ACHN (cell line): ENCODE data around the gene MTREX.
A peak's percentile ranks its signal among the peaks of the same experiment; 100 is the strongest.

Experiments
- DNase-seq: peaks from one replicate; pipeline ENCODE4 v3.0.0-alpha.2; 2015
- in situ Hi-C: cut with HindIII; loops from 2 replicates; pipeline ENCODE4 v1.10.0; 2017; ENCODE audit warnings: low sequenced_read_pairs, low pct_ligation_motif_present, low pct_unique_long_range_greater_than_20kb

The MTREX gene

GRCh38 chr5:55364537-55365055, 56.8 kb downstream of the MTREX start:
- DNase-seq = no peak
- in situ Hi-C loops = no loop called here

DNA sequence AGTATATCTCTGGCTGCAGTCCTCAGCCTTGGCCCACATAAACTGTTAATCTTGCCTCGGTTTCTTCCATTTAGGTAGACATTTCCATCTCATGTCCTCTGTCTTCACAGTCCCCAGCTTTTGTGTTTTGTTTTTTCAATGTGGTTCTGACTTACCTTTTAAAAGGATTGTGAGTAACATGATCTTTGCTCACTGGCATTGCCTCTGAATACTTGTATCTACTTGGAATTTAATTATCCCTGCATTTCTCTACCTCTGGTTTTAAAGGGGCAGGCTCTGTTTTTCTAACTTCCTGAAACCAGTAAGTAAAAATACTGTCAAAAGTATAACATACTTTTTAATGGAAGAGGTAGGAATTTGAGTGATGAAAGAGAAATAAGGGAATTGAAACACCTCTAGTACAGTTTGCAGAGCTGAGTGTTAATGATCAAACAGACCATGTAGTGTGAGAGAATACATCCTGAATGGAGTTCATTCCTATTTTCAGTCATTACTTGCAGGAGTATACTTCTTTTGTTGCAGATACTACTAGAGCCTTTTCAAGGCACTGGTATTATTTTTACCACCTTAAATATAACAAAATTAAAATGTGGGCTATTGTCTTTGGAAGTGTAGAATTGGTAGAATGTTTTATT, 62.6 kb downstream of the MTREX start:
- in situ Hi-C loops = no loop called here
- no peak for DNase-seq

DNA sequence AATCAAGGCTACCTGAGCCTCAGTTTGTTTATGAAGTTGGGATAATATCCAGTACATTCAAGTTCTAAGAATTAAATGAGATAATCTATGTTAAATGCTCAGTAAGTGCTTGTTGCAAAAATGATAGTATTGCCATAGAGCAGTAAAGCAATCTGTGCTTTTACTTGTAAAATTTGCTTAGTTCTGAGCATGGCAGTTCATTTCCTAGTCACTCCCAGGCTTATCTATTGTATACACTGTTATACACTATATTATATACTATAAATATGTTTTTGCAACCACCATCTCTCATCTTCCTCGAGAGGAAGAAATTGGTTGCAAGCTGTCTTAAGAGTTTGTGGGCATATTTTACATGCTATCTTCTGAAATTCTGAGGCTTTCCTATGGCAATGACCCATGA, 63.4 kb downstream of the MTREX start:
- DNase-seq = no peak
- in situ Hi-C loops = no loop called here

DNA sequence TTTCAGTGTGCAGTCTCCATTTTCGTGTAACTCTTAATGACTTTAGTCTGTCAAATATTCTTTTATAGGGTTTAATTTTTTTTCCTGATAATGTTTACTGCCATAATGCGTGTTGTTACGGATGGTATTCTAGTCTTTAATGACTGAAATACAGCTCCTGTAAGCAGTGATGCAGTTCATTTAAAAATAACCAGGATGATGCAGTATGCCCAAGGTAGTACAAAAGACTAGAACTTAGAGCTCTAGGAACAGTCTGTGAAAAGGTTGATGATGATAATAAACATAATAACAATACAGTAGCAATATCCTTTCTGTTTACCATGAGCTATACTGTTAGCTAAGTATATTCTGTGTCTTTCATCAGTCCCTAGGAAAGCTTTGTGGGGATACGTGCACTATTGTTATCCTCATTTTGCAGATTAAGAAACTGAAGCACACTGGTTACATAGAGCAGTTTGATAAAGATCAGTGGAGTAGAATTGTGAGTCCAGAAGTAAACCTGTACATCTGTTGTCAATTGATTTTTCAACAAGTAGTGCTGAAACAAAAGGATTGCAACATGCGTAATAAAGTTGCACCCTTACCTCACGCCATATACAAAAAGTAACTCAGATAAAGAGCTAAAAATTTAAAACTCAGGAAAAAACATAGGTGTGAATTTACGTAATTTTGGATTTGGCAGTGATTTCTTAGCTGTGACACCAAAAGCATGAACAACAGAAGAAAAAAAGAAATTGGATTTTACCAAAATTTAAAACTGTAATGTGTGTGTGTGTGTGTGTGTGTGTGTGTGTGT, 64.5 kb downstream of the MTREX start:
- in situ Hi-C loops = no loop called here
- no peak for DNase-seq

DNA sequence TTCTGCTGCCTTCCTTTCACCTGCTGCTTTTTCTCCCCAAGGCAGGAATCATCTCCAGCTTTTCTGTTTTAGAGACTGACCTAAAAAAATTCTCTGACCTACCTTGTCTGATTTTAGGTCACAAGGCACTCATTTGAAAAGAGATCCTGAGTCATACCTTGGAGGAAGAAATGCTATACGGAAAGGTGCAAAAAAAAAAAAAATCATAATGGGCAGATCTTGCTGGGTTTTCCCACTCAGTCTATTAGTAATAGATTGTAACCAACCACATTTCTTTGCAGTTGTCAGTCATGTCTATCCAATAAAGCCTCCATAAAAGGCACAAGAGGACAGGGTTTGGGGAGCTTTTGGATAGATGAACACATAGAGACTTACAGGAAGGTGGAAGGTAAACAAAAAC, 70.0 kb downstream of the MTREX start:
- in situ Hi-C loops = no loop called here
- no peak for DNase-seq

DNA sequence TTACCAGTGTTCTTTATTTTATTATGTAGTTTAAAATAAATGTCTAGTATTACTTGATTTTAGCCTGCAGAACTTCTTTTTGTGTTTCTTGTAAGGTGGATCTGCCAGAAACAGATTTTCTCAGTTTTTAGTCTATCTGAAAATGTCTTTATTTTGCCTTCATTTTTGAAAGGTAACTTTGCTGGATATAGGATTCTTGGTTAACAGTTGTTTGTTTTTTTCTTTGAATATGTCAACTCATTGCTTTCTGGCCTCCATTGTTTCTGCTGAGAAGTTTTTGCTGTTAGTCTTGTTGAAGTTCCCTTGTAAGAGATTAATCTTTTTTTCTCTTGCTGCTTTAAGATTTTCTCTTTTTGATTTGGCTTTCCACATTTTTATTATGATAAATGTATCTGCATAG, 75.5 kb downstream of the MTREX start:
- DNase-seq = no peak
- in situ Hi-C loops = no loop called here

GRCh38 chr5:55384072-55384471, 76.3 kb downstream of the MTREX start:
- in situ Hi-C loops = no loop called here
- no peak for DNase-seq

DNA sequence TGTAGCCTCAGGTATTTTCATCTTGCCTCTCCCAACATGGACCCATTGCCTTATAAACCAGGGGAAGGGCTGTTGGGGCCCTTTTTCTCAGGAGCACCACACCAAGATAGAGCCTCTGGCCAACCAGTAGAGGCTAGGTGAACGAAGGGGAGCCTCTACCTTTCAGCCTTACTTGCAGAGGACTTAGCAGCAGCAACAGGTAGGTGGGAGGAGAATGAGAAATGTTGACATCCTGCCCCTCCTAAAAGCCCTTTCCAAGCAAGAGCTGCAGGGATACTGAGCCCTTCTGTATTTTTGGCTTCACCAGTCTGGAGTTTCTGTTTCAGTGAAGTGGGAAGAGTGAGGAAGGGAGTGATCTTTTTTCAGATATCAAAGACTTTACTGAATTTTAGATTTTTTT, 77.4 kb downstream of the MTREX start:
- DNase-seq = no peak
- in situ Hi-C loops = no loop called here

DNA sequence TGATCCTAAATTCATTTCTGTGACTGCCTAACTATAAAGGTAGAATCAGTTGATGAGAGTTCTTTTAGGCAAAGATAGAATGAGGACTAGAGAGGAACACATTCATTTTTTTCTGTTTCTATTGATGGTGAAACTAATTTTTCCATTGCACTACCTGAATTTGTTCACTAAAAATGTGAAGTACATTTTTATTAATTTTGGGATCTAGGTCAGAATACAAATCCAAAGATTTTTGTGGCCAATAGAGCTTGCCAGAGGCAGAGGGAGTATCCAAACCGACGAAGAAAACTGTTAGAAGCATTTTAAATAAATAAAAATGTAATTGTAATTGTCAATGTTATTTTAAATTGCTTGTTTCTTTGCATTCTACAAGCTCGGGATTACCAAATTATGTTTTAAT, 78.1 kb downstream of the MTREX start:
- in situ Hi-C loops = no loop called here
- DNase-seq = no peak

DNA sequence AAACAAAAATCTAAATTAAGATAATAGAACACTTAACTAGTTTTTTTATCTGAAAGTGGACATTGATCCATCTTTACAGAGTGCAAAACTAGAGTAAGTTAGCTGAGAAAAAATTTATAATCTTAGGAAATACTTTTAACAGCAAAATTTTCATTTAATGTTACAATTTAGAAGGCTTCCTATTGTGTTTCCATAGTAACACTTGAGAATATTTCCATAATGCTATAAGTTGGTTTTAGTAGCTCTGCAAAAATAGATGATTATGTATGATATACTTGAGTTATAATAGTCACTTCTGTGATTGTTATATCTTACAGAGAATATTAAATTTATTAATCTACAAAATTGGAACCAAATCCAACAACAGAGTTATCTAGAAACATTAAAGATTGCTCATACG, 78.6 kb downstream of the MTREX start:
- in situ Hi-C loops = no loop called here
- DNase-seq = no peak

DNA sequence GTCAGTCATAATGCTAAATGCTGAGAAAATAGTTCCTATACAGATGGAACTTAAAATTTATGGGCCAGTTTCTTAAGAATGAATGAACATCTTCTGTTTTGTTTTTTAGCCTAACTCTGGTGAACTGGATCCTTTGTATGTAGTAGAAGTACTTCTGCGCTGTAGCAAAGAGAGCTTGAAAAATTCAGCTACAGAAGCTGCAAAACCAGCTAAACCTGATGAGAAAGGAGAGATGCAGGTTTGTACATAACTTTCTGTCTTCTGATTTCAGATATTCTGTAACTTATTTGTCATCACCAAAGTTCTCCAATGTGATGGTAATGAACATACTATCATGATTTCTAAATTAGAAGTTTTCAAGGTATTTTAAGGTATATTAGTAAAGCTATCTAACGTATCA, 80.1 kb downstream of the MTREX start:
- in situ Hi-C loops = no loop called here
- no peak for DNase-seq

DNA sequence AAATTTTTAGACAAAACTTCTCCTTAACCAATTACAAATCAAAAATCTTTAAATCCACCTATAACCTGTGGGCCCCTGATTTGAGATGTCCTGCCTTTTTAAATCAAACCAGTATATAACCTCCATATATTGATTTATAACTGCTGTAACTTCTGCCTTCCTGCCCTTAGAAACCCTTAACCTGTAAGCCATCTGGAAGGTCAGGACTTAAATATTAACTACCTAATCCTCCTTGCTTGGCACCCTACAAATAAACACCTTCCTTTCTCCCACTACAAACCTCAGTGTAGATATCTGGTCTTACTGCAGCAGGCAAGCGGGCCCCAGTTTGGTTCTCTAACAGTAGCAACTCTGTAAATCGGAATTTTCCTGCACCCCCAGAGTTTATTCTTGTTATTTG, 83.9 kb downstream of the MTREX start:
- in situ Hi-C loops = no loop called here
- DNase-seq = no peak

- in situ Hi-C loops = no loop called here
Measured at GRCh38 chr5:55392669-55393068, 84.9 kb downstream of the MTREX start.

DNA sequence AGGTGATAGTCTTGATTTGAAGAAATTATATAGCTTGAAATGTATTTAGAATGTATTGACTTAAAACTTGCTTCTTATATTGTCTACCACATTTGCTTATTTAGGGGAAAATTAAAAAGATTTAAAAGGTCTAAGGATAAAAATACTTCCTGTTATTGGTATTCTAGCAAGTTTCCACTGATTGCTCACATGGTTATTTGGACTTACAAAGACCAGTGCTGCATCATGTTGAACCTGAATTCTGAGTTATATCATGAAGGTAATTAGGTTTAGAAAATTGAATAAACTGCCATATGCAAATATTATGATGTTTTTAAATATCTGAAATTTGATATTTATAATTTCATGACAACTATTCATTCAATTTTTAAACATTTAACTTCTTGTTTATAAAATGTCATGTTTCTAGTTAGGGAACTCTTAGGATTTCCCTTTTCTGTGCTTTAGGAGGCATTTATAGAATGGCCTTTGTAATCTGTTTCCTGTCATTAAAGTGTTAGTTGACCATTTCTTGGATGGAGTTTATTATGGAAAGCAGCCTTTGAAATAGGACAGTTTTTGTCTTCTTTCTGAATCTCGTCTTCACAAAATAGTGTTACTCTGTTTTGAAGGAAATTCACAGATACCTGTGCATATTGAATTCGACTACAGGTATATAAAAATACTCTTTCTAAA, 85.8 kb downstream of the MTREX start:
- no peak for DNase-seq
- in situ Hi-C loops = no loop called here

More at GRCh38 chr5:55392669-55393068, 84.9 kb downstream of the MTREX start:
- no peak for DNase-seq

DNA sequence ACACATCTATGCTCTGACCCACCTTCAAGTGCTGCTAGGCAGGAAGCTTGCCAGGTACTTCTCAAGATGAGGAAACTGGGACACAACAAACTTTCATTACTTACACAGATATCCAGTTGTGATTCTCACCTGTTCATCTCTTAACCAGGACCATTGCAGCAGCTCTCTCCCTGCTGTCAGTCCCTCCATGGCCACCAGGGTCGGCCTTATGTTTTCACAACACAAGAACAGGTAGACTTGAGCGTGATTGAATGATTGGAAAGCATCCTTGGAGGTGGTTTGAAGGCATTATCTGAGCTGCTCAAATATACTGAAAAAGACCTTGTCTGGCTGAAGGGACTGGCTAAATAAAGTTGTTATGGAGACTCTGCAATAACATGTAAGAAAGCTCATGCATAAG, 94.4 kb downstream of the MTREX start:
- in situ Hi-C loops = no loop called here

GRCh38 chr5:55406292-55406691, 98.5 kb downstream of the MTREX start:
- no peak for DNase-seq
- in situ Hi-C loops = no loop called here

More for the DNA sequence above, 94.4 kb downstream of the MTREX start:
- no peak for DNase-seq

DNA sequence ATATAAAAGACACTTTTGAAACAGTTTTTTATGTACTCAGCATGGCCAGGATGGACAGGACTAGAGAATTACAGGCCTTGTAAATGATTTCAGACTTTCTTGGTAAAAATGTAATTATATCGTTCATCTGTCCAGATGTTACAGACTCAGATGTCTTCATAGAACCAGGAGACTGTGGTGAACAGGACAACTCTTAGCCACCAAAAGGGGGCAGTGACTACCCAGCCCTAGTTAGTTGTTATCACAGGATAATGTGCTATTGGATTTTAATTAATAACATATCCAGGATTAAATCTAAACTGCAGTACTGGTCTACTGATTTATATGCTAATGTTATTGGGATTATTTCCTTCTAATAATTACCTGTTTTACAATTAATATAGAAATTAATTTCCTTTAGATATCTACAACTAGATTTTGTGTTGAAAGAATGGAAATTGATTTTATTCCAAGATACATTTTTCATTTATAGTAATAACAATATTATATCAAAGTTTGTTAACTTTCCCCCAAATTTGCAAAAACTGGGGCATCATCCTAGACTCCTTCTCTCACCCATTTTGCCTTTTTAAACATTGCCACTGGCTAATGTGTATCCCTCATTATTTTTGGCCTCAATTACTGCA, 99.4 kb downstream of the MTREX start:
- DNase-seq = peak; percentile 41
- in situ Hi-C loops = no loop called here

DNA sequence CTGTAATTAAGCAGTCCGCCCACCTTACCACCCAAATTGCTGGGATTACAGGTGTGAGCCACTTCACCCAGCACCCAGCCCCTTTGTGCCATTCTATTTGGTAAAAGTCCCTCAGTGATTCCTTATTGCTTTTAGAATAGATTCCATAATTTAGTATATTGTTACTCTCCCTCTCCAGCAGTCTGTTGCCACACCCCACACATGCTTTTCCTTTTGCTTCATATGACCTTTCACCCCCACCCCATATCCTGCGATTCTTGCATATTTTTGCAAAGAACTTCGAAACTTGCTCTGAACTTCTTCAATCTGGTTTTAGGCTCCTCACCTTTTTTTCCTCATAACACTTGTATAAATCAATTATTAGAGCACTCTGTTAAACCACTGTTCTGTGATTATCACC, 100.2 kb downstream of the MTREX start:
- no peak for DNase-seq
- in situ Hi-C loops = no loop called here

DNA sequence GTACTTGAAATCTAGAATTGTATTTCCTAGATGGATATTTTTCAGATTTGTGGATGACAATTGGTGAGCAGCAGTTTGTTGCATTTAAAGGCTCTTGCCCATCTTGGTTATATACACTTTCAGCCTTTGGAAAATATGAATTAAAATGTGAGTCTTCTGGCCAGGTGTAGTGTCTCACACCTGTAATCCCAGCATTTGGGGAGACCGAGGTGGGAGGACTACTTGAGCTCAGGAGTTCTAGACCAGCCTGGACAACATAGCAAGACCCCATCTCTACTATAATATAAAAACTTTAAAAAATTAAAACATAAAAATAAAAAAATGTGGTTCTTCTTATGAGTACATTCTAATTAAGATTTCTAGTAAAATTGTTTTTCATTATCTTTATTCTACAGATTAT, 102.0 kb downstream of the MTREX start:
- in situ Hi-C loops = no loop called here
- DNase-seq = no peak
